Measurements from ENCODE around the gene GRIA1.

GRCh38 chr5:153515301-153515700 lies 24.8 kb downstream of the GRIA1 start:
- TF ChIP-seq REST (IDR thresholded peaks at IDR 0.05; ENCODE audit: low read depth, low read length), result no peak
- TF ChIP-seq PML (IDR thresholded peaks at IDR 0.05; ENCODE audit: low read length), result no peak
- no peak for TF ChIP-seq CTCF (IDR thresholded peaks at IDR 0.05 in 2 of 3, conservative IDR thresholded peaks at IDR 0.05 in 1 of 3; ENCODE audit: control insufficient read depth in 2 of 3, extremely low read depth in 1 of 3, insufficient read depth in 1 of 3, low read depth in 3 of 3, low read length in 3 of 3)
- no peak for TF ChIP-seq TBL1XR1 (IDR thresholded peaks at IDR 0.05; ENCODE audit: low read depth, low read length)
- no peak for TF ChIP-seq RAD21 (IDR thresholded peaks at IDR 0.05; ENCODE audit: insufficient read depth, low read depth, low read length)
- no peak for TF ChIP-seq ZNF24 (IDR thresholded peaks at IDR 0.05)
- no peak for TF ChIP-seq HDAC2 (IDR thresholded peaks at IDR 0.05)
- TF ChIP-seq YY1 (IDR thresholded peaks at IDR 0.05; ENCODE audit: low read depth, low read length), result no peak
- TF ChIP-seq NBN (IDR thresholded peaks at IDR 0.05), result no peak
- TF ChIP-seq HDGF (IDR thresholded peaks at IDR 0.05), result no peak
- TF ChIP-seq SUPT20H (IDR thresholded peaks at IDR 0.05; ENCODE audit: borderline replicate concordance, control insufficient read depth, low read depth, low read length), result no peak
- TF ChIP-seq FOXK2 (IDR thresholded peaks at IDR 0.05), result no peak
- TF ChIP-seq JUNB (IDR thresholded peaks at IDR 0.05), result no peak

Data from GM12878 (cell line).